Adrenal gland (tissue), 5 donors: ENCODE measurements around the gene HS3ST5.

Experiments used
- POLR2A ChIP-seq, 2 donors: fragments of 450-650 bp; IDR thresholded peaks; one replicate each; pipeline ENCODE4 v1.6.1; 2017; ENCODE audit warnings: antibody characterized with exemption in 2 of 2, mild to moderate bottlenecking in 2 of 2, moderate library complexity in 1 of 2
- TF ChIP-seq, protein P1 (sequence below), 6 experiments: fragments of 450-650 bp in 4 of 6; fragments of 200-600 bp in 2 of 6; sonication (generic) in 1 of 6; IDR thresholded peaks; 1 replicate in 5 of 6; 2 replicates in 1 of 6; pipeline versions ENCODE4 v1.5.1 to v1.8.0; 2016 to 2021; ENCODE audit warnings: antibody characterized with exemption in 6 of 6, mild to moderate bottlenecking in 2 of 6, moderate library complexity in 1 of 6
- donor health status: DM: no; HTN: no; CAD: no.

DNA sequence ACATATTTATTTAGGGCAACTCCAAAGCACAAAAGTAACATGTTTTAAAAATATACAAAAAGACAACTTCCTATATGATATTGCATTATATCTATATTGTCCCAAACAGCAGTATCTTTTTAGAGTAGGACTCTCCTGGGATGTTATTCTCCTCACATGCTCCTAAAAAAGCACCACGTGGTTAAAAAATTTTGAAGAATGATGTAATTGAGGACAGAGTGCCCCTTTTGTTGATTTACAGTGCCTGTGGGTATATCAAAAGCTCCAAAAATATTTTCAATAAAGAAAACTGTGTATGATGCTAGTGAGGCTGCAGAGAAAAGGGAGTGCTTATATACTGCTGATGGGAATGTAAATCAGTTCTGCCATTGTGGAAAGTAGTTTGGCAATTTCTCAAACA lies 241.6 kb downstream of the HS3ST5 start:
- TF ChIP-seq, protein P1, sequence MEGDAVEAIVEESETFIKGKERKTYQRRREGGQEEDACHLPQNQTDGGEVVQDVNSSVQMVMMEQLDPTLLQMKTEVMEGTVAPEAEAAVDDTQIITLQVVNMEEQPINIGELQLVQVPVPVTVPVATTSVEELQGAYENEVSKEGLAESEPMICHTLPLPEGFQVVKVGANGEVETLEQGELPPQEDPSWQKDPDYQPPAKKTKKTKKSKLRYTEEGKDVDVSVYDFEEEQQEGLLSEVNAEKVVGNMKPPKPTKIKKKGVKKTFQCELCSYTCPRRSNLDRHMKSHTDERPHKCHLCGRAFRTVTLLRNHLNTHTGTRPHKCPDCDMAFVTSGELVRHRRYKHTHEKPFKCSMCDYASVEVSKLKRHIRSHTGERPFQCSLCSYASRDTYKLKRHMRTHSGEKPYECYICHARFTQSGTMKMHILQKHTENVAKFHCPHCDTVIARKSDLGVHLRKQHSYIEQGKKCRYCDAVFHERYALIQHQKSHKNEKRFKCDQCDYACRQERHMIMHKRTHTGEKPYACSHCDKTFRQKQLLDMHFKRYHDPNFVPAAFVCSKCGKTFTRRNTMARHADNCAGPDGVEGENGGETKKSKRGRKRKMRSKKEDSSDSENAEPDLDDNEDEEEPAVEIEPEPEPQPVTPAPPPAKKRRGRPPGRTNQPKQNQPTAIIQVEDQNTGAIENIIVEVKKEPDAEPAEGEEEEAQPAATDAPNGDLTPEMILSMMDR (IDR thresholded peaks at IDR 0.05): no peak
- no peak for TF ChIP-seq POLR2A (IDR thresholded peaks at IDR 0.05)
